ENCODE data around the gene CPLANE1. TPM values are rescaled to one million over a fixed set of nuclear protein-coding genes. Genes with fewer than 3 reads are reported as not detected.
"Not testable (repeated sequence)": the region's sequence is repeated elsewhere in the genome, so short reads cannot be mapped to it uniquely, and the experiment has no call there.

The CPLANE1 gene
- total RNA-seq, 1 experiment from 2014 or later = 15.3 TPM

- Mint-ChIP-seq H3K4me3 (ENCODE audit: unreplicated experiment) (no peak overlapping the region), H3K9me3 (ENCODE audit: unreplicated experiment) (no peaks in the 10 kb centered on the region), H3K27ac (ENCODE audit: unreplicated experiment) (no peak overlapping the region), H3K27me3 (ENCODE audit: insufficient read depth, unreplicated experiment) (no peaks in the 10 kb centered on the region), H3K4me1 (ENCODE audit: low read depth, unreplicated experiment) (no peaks in the 10 kb centered on the region), H3K36me3 (ENCODE audit: insufficient read depth, unreplicated experiment) (peaks cover 21% of the 10 kb centered on the region)
- POLR2A ChIA-PET = no interaction called here
- BruUV-seq (replicated peaks) = no TSS peak
- CTCF ChIA-PET = no interaction called here
- Histone ChIP-seq H3K27me3 (replicated peaks; ENCODE audit: control insufficient read depth, insufficient read depth, low read length) (no peaks in the 10 kb centered on the region), H3K9me3 (no peaks in the 10 kb centered on the region), H3K4me3 (ENCODE audit: low read depth, low read length) (no peak overlapping the region), H3K4me1 (no peaks in the 10 kb centered on the region), H3K36me3 (ENCODE audit: control insufficient read depth, insufficient read depth, low read length) (no peaks in the 10 kb centered on the region)
- intact Hi-C loops (cut with micrococcal nuclease; ENCODE audit: unreplicated experiment) = no loop called here
- TF ChIP-seq CTCF (IDR thresholded peaks at IDR 0.05; ENCODE audit: insufficient read depth in 1 of 2, low read depth in 1 of 2, low read length in 1 of 2, severe bottlenecking in 1 of 2, unreplicated experiment in 1 of 2) = no peak
- no peak for DNase-seq
Measured at GRCh38 chr5:37222181-37222580, 27.0 kb downstream of the CPLANE1 start.

- BruUV-seq (replicated peaks); intact Hi-C loops (cut with micrococcal nuclease; ENCODE audit: unreplicated experiment); H3K4me1 Mint-ChIP-seq (ENCODE audit: low read depth, unreplicated experiment); H3K27ac Mint-ChIP-seq (ENCODE audit: unreplicated experiment); H3K27me3 ChIP-seq (replicated peaks; ENCODE audit: control insufficient read depth, insufficient read depth, low read length); H3K9me3 ChIP-seq; H3K4me3 Mint-ChIP-seq (ENCODE audit: unreplicated experiment); H3K27me3 Mint-ChIP-seq (ENCODE audit: insufficient read depth, unreplicated experiment); POLR2A ChIA-PET; H3K36me3 ChIP-seq (ENCODE audit: control insufficient read depth, insufficient read depth, low read length); DNase-seq; CTCF ChIA-PET; H3K4me1 ChIP-seq; H3K9me3 Mint-ChIP-seq (ENCODE audit: unreplicated experiment); H3K4me3 ChIP-seq (ENCODE audit: low read depth, low read length): not testable (repeated sequence)
- peaks cover 14% of the 10 kb centered on the region for H3K36me3 Mint-ChIP-seq (ENCODE audit: insufficient read depth, unreplicated experiment)
Measured at GRCh38 chr5:37220426-37220825, 28.8 kb downstream of the CPLANE1 start.

GRCh38 chr5:37219384-37219783 is 29.8 kb downstream of the CPLANE1 start:
- H3K9me3 ChIP-seq; H3K4me1 ChIP-seq; POLR2A ChIA-PET; H3K36me3 Mint-ChIP-seq (ENCODE audit: insufficient read depth, unreplicated experiment); H3K27ac Mint-ChIP-seq (ENCODE audit: unreplicated experiment); intact Hi-C loops (cut with micrococcal nuclease; ENCODE audit: unreplicated experiment); H3K27me3 Mint-ChIP-seq (ENCODE audit: insufficient read depth, unreplicated experiment); H3K4me3 Mint-ChIP-seq (ENCODE audit: unreplicated experiment); H3K27me3 ChIP-seq (replicated peaks; ENCODE audit: control insufficient read depth, insufficient read depth, low read length); H3K4me1 Mint-ChIP-seq (ENCODE audit: low read depth, unreplicated experiment); CTCF ChIA-PET; BruUV-seq (replicated peaks); H3K4me3 ChIP-seq (ENCODE audit: low read depth, low read length); DNase-seq; H3K9me3 Mint-ChIP-seq (ENCODE audit: unreplicated experiment); H3K36me3 ChIP-seq (ENCODE audit: control insufficient read depth, insufficient read depth, low read length): not testable (repeated sequence)

GRCh38 chr5:37217976-37218375 is 31.2 kb downstream of the CPLANE1 start:
- TF ChIP-seq CTCF (IDR thresholded peaks at IDR 0.05; ENCODE audit: insufficient read depth in 1 of 2, low read depth in 1 of 2, low read length in 1 of 2, severe bottlenecking in 1 of 2, unreplicated experiment in 1 of 2) = no peak
- H3K36me3 Mint-ChIP-seq (ENCODE audit: insufficient read depth, unreplicated experiment) = peaks cover 7% of the 10 kb centered on the region
- no peaks in the 10 kb centered on the region for H3K27me3 Mint-ChIP-seq (ENCODE audit: insufficient read depth, unreplicated experiment)
- no peaks in the 10 kb centered on the region for H3K4me1 Mint-ChIP-seq (ENCODE audit: low read depth, unreplicated experiment)
- no TSS peak for BruUV-seq (replicated peaks)
- no peak for DNase-seq
- H3K4me3 Mint-ChIP-seq (ENCODE audit: unreplicated experiment) = no peak overlapping the region
- no peaks in the 10 kb centered on the region for H3K36me3 ChIP-seq (ENCODE audit: control insufficient read depth, insufficient read depth, low read length)
- H3K4me1 ChIP-seq = no peaks in the 10 kb centered on the region
- intact Hi-C loops (cut with micrococcal nuclease; ENCODE audit: unreplicated experiment) = no loop called here
- no peaks in the 10 kb centered on the region for H3K27me3 ChIP-seq (replicated peaks; ENCODE audit: control insufficient read depth, insufficient read depth, low read length)
- H3K9me3 Mint-ChIP-seq (ENCODE audit: unreplicated experiment) = no peaks in the 10 kb centered on the region
- POLR2A ChIA-PET = no interaction called here
- H3K27ac Mint-ChIP-seq (ENCODE audit: unreplicated experiment) = no peak overlapping the region
- no peaks in the 10 kb centered on the region for H3K9me3 ChIP-seq
- H3K4me3 ChIP-seq (ENCODE audit: low read depth, low read length) = no peak overlapping the region
- CTCF ChIA-PET = no interaction called here
